ENCODE measurements around the gene PMS1.

DNA sequence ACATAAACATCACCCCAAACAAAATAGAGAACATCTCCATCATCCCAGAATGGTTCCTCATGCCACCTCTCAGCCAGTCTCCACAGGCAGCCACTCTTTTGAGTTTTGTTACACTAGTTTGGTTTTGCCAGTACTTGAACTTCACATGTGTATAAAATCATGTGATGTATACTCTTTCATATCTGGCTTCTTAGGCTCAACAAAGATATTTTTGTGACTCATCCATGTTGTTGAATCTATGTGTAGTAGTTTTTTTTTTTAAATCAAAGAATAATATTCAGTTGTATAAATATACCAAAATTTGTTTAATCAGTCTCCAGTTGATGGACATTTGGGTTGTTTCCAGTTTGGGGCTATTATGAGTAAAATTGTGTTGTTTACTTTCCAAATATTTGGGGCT, 75.9 kb downstream of the PMS1 start:
- TF ChIP-seq HNRNPUL1 (IDR thresholded peaks at IDR 0.05; ENCODE audit: low read length), result no peak
- no peak for TF ChIP-seq ZFX (CRISPR knock-in tag; IDR thresholded peaks at IDR 0.05)
- no peak for TF ChIP-seq ATF3 (IDR thresholded peaks at IDR 0.05)
- TF ChIP-seq ATF3 (CRISPR knock-in tag; conservative IDR thresholded peaks at IDR 0.05), result no peak
- no peak for TF ChIP-seq MAX (CRISPR knock-in tag; IDR thresholded peaks at IDR 0.05)
- TF ChIP-seq CTCF (IDR thresholded peaks at IDR 0.05 in 2 of 3, conservative IDR thresholded peaks at IDR 0.05 in 1 of 3; ENCODE audit: insufficient read depth in 2 of 3, low read depth in 1 of 3, low read length in 3 of 3), result no peak
- no peak for TF ChIP-seq SETDB1 (IDR thresholded peaks at IDR 0.05; ENCODE audit: low read length)
- no peak for TF ChIP-seq WHSC1 (IDR thresholded peaks at IDR 0.05; ENCODE audit: low read length)
